ENCODE data around the gene C5orf15. TPM values are rescaled to one million over a fixed set of nuclear protein-coding genes. Genes with fewer than 3 reads are reported as not detected.
"Not testable (repeated sequence)": the region's sequence is repeated elsewhere in the genome, so short reads cannot be mapped to it uniquely, and the experiment has no call there.

Gene C5orf15
- total and polyA plus RNA-seq, 5 experiments from 2014 or later = 14.0 to 18.8 (median 16.2) TPM

- Mint-ChIP-seq H3K36me3 (peaks cover 0 to 37% (median 0%) of the 10 kb centered on the region in 3 donors), H3K4me1 (peaks cover 21 to 50% (median 43%) of the 10 kb centered on the region in 4 donors), H3K9me3 (no peaks in the 10 kb centered on the region), H3K27ac (peak overlapping the region; percentile 60 to 100 (median 98)), H3K4me3 (peak overlapping the region; percentile 78 to 99 (median 97)), H3K27me3 (no peaks in the 10 kb centered on the region)
- POLR2A ChIA-PET = interaction anchor here (0.5 to 1.5 kb wide), 7 partner anchors 12 to 673 kb away, joined by 3 to 5 read pairs (median 3); partner anchors contain the start of gene SKP1
- DNase-seq = no peak
- ATAC-seq = no peak
These were observed 1.4 kb upstream of the C5orf15 start for GRCh38 chr5:133969654-133970324.

GRCh38 chr5:133967698-133968203 lies 674 bp downstream of the C5orf15 start:
- POLR2A ChIA-PET = no interaction called here
- DNase-seq (peak in 1 of 10 donors; percentile 16), ATAC-seq (peak; percentile 21 to 31)
- H3K4me3 Mint-ChIP-seq = peak overlapping the region; percentile 90 to 99 (median 97)
- H3K27me3 Mint-ChIP-seq = no peaks in the 10 kb centered on the region
- peaks cover 0 to 28% (median 9%) of the 10 kb centered on the region in 3 donors for H3K36me3 Mint-ChIP-seq
- peak overlapping the region; percentile 91 to 100 (median 98) for H3K27ac Mint-ChIP-seq
- no peaks in the 10 kb centered on the region for H3K9me3 Mint-ChIP-seq
- H3K4me1 Mint-ChIP-seq = peaks cover 31 to 64% (median 56%) of the 10 kb centered on the region in 4 donors

GRCh38 chr5:133967124-133967523 lies 1.3 kb downstream of the C5orf15 start:
- DNase-seq (no peak), ATAC-seq (no peak)
- POLR2A ChIA-PET = interaction anchor here (0.6 to 0.9 kb wide), 2 partner anchors 38 to 558 kb away, joined by 3 read pairs; partner anchors contain the start of gene VDAC1
- H3K27me3 Mint-ChIP-seq = no peaks in the 10 kb centered on the region
- peak overlapping the region; percentile 88 to 100 (median 98) for H3K27ac Mint-ChIP-seq
- peak overlapping the region; percentile 55 to 98 (median 95) for H3K4me3 Mint-ChIP-seq
- peaks cover 0 to 25% (median 9%) of the 10 kb centered on the region in 3 donors for H3K36me3 Mint-ChIP-seq
- H3K4me1 Mint-ChIP-seq = peaks cover 37 to 70% (median 62%) of the 10 kb centered on the region in 4 donors
- no peaks in the 10 kb centered on the region for H3K9me3 Mint-ChIP-seq

- Mint-ChIP-seq H3K27me3 (no peaks in the 10 kb centered on the region), H3K36me3 (peaks cover 0 to 20% (median 9%) of the 10 kb centered on the region in 3 donors), H3K9me3 (no peaks in the 10 kb centered on the region), H3K4me3 (peak overlapping the region in 2 of 10 donors; percentile 2 to 3), H3K27ac (peak overlapping the region in 2 of 10 donors; percentile 13 to 37), H3K4me1 (peaks cover 38 to 71% (median 63%) of the 10 kb centered on the region in 4 donors)
- POLR2A ChIA-PET = interaction anchor here (0.9 kb wide), 1 partner anchor 39 kb away, joined by 3 read pairs; the partner anchor contains the start of gene VDAC1
- DNase-seq (no peak), ATAC-seq (no peak)
These were observed 2.3 kb downstream of the C5orf15 start for GRCh38 chr5:133966090-133966489.

GRCh38 chr5:133963493-133964128 lies 4.8 kb downstream of the C5orf15 start:
- H3K4me1 Mint-ChIP-seq = peaks cover 37 to 66% (median 59%) of the 10 kb centered on the region in 4 donors
- no peaks in the 10 kb centered on the region for H3K27me3 Mint-ChIP-seq
- peak overlapping the region in 4 of 10 donors; percentile 44 to 54 (median 52) for H3K27ac Mint-ChIP-seq
- ATAC-seq (no peak), DNase-seq (no peak)
- H3K9me3 Mint-ChIP-seq = no peaks in the 10 kb centered on the region
- peaks cover 0 to 34% (median 9%) of the 10 kb centered on the region in 3 donors for H3K36me3 Mint-ChIP-seq
- no peak overlapping the region for H3K4me3 Mint-ChIP-seq
- POLR2A ChIA-PET = no interaction called here

GRCh38 chr5:133962801-133963476 lies 5.5 kb downstream of the C5orf15 start:
- no peak for ATAC-seq
- POLR2A ChIA-PET = no interaction called here
- H3K9me3 Mint-ChIP-seq = no peaks in the 10 kb centered on the region
- peaks cover 31 to 60% (median 52%) of the 10 kb centered on the region in 4 donors for H3K4me1 Mint-ChIP-seq
- H3K27me3 Mint-ChIP-seq = no peaks in the 10 kb centered on the region
- H3K27ac Mint-ChIP-seq = peak overlapping the region in 8 of 10 donors; percentile 10 to 77 (median 45)
- no peak for DNase-seq
- H3K4me3 Mint-ChIP-seq = no peak overlapping the region
- H3K36me3 Mint-ChIP-seq = peaks cover 0 to 39% (median 9%) of the 10 kb centered on the region in 3 donors

GRCh38 chr5:133962131-133962530 lies 6.3 kb downstream of the C5orf15 start:
- POLR2A ChIA-PET = no interaction called here
- Mint-ChIP-seq H3K27ac (peak overlapping the region in 6 of 10 donors; percentile 0 to 77 (median 48)), H3K4me3 (no peak overlapping the region), H3K36me3 (peaks cover 0 to 47% (median 9%) of the 10 kb centered on the region in 3 donors), H3K4me1 (peaks cover 26 to 59% (median 48%) of the 10 kb centered on the region in 4 donors), H3K27me3 (no peaks in the 10 kb centered on the region), H3K9me3 (no peaks in the 10 kb centered on the region)
- DNase-seq (no peak), ATAC-seq (no peak)

- no peak for ATAC-seq
- Mint-ChIP-seq H3K27ac (peak overlapping the region in 7 of 10 donors; percentile 1 to 57 (median 32)), H3K36me3 (peaks cover 0 to 68% (median 9%) of the 10 kb centered on the region in 3 donors), H3K4me1 (peaks cover 20 to 44% (median 34%) of the 10 kb centered on the region in 4 donors), H3K4me3 (no peak overlapping the region), H3K27me3 (no peaks in the 10 kb centered on the region), H3K9me3 (no peaks in the 10 kb centered on the region)
- POLR2A ChIA-PET = interaction anchor here (0.6 kb wide), 1 partner anchor 82 kb away, joined by 4 read pairs; no protein-coding TSS in a partner anchor
- no peak for DNase-seq
These were observed 8.8 kb downstream of the C5orf15 start for GRCh38 chr5:133959643-133960042.

GRCh38 chr5:133957591-133957990 lies 10.8 kb downstream of the C5orf15 start:
- Mint-ChIP-seq H3K27me3 (no peaks in the 10 kb centered on the region), H3K9me3 (no peaks in the 10 kb centered on the region), H3K4me1 (peaks cover 9 to 33% (median 19%) of the 10 kb centered on the region in 4 donors), H3K4me3 (no peak overlapping the region), H3K36me3 (peaks cover 0 to 64% (median 2%) of the 10 kb centered on the region in 3 donors), H3K27ac (peak overlapping the region in 6 of 10 donors; percentile 17 to 59 (median 34))
- POLR2A ChIA-PET = no interaction called here
- ATAC-seq (no peak), DNase-seq (no peak)

GRCh38 chr5:133957080-133957479 lies 11.3 kb downstream of the C5orf15 start:
- H3K36me3 Mint-ChIP-seq = peaks cover 0 to 60% (median 2%) of the 10 kb centered on the region in 3 donors
- no peaks in the 10 kb centered on the region for H3K27me3 Mint-ChIP-seq
- peaks cover 4 to 29% (median 14%) of the 10 kb centered on the region in 4 donors for H3K4me1 Mint-ChIP-seq
- H3K9me3 Mint-ChIP-seq = no peaks in the 10 kb centered on the region
- ATAC-seq (no peak), DNase-seq (no peak)
- no peak overlapping the region for H3K4me3 Mint-ChIP-seq
- peak overlapping the region in 5 of 10 donors; percentile 17 to 85 (median 30) for H3K27ac Mint-ChIP-seq
- POLR2A ChIA-PET = no interaction called here

- H3K36me3 Mint-ChIP-seq = peaks cover 0 to 58% (median 2%) of the 10 kb centered on the region in 3 donors
- H3K27ac Mint-ChIP-seq, H3K4me3 Mint-ChIP-seq, POLR2A ChIA-PET, H3K27me3 Mint-ChIP-seq, ATAC-seq, H3K9me3 Mint-ChIP-seq, DNase-seq: not testable (repeated sequence)
- peaks cover 4 to 29% (median 14%) of the 10 kb centered on the region in 4 donors for H3K4me1 Mint-ChIP-seq
These were observed 12.2 kb downstream of the C5orf15 start for GRCh38 chr5:133956196-133956595.

GRCh38 chr5:133953568-133954145 lies 14.8 kb downstream of the C5orf15 start:
- H3K27me3 Mint-ChIP-seq = no peaks in the 10 kb centered on the region
- no peaks in the 10 kb centered on the region for H3K9me3 Mint-ChIP-seq

More at GRCh38 chr5:133953568-133954145, 14.8 kb downstream of the C5orf15 start:
- ATAC-seq (no peak), DNase-seq (no peak)
- Mint-ChIP-seq H3K36me3 (peaks cover 0 to 43% (median 2%) of the 10 kb centered on the region in 3 donors), H3K27ac (no peak overlapping the region), H3K4me3 (no peak overlapping the region), H3K4me1 (peaks cover 0 to 11% (median 4%) of the 10 kb centered on the region in 4 donors)
- POLR2A ChIA-PET = no interaction called here

All from naive thymus-derived CD8-positive, alpha-beta T cell (primary cell).